C1 segment of cervical spinal cord (tissue), 14 donors: ENCODE measurements around the gene MAPK7.

Source experiments
- DNase-seq, 14 donors: peaks; one replicate each; lab custom pipeline; 2025; lab: John Stamatoyannopoulos, UW

Gene MAPK7

DNA sequence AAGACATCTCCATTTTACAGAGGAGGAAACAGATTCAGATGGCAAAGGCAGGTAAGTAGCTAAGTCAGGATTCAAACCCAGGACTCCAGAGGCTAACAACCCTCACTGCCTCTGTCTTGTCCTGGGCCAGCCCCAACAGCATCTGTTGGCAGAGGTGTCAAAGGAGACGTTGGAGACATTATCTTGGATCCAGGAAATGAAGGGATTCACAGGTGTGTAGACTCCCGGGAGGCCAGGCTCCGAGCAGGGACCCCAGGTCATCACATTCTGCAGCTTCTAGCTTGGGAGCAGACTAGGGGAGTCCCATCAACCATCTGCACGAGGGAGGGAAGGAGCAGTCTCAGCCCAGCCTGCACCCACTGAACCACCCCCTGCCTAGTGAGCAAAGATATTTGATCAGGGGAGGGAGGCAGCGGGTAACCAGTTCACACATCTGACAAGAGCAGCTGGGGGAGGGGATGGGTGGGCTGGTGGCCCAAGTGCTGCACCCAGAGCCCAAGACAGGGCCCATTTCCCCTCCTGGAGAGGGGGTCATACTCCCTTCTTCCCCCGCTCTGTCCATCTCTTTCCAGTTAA is 14.8 kb upstream of the MAPK7 start:
- no peak for DNase-seq

DNA sequence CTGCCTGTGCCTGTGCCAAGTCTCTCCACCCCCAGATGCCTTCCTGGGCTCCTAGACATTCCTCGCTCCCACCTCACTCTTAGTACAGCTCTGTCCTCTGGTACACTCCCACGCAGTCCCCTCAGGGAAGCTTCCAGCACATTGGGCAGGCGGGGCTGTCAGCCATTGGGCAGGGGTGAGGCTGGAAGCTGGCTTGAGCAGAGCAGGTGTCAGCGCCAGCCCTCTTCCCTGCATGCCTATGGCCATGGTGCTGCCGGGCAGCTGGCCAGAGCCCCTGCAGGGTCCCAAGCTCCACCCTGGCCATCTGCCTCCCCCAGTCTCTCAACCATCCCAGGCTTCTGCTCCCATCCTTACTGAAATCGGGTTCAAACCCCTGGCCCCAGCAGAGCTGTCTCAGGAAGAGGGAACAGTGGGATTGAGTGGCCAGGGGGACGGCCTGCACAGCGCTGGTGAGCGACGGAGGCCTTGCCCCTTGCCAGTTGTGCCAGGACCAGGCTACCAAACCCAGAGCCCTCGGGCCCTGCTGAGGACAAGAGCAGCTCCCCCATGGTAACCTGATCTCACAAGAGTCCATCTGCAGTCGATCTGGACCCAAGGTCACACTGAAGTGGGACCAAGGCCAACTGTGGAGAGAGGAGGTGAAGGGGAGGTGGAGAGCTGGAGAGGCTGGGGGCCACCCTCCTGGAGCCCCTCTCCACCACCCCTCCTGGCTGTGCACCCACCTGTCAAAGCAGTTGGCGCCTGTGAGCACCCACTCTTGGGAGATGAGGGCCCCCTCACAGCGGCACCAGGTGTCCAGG is 13.4 kb upstream of the MAPK7 start:
- DNase-seq: peak in 2 of 14 donors; percentile 31 to 91

DNA sequence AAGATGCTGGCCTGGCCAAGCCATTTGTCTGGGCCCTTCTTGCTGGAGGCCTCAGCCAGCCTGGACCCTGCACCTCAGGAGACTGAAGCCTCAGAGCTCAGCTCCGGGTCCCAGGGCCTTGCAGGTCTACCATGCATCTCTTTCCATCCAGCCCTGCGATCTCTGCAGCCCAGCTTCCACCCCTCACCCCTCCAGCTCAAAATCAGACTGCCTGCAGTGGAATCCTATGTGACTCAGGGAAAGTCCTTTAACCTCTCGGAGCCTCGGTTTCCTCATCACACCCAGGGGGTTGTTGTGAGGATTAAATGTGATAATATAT is 12.8 kb upstream of the MAPK7 start:
- no peak for DNase-seq

DNA sequence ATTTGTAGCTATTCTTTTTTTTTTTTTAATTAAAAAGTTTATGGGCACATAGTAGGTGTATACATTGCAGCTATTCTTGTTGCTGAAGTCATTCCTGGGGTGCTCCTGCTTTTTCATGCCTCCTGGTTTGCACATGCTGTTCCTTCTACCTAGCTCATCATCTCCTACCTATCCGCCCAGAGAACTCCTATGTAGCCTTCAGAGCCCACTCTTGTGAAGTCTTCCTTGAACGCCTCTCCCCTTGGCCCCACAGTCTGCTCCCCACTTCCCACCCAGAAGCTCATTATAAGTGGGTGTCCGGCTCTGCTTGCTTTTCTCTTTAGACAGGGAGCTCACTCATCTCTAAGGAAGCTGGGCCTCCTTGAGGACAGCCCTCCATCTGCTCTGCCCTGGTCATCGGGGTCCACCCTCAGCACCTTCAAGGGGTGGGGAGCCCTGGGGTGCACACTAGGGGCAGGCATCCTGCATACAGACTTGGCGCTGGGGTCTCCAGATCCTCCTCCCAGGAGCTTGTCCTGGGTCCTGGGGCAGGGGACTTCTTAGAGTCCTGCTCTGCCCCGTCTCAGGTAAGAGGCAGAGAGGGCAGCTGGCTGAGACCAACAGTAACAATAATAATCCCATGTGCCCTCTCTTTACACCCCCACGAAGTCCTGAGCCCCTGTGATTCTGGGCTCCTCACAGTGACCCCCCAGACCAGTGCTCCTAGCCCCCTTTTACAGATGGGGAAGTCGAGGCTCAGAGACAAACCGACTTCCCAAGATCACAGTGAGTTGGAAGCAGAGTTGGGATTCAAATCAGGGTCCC is 12.3 kb upstream of the MAPK7 start:
- no peak for DNase-seq

- DNase-seq: no peak
These were observed 11.7 kb upstream of the MAPK7 start for GRCh38 chr17:19366637-19366972.

DNA sequence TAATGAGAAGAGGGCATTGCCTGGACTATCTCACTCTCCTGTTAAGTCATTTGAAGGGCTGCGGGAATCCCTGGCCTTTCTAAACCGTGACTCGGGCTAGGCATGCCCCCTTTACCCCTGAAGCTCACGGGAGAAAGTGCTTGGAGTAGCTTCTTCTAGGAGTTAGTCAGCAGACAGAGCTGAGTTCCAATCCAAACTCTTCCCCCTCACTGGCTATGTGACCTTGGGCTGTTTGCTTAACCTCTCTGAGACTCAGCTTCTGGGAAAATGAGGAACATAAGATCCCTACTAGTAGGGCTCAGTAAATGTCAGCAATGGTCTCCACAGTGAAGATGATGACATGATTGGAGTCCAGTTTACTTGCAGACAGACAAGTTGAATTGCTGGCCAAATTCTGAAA is 10.1 kb upstream of the MAPK7 start:
- no peak for DNase-seq

GRCh38 chr17:19369107-19369778 is 9.1 kb upstream of the MAPK7 start:
- no peak for DNase-seq

DNA sequence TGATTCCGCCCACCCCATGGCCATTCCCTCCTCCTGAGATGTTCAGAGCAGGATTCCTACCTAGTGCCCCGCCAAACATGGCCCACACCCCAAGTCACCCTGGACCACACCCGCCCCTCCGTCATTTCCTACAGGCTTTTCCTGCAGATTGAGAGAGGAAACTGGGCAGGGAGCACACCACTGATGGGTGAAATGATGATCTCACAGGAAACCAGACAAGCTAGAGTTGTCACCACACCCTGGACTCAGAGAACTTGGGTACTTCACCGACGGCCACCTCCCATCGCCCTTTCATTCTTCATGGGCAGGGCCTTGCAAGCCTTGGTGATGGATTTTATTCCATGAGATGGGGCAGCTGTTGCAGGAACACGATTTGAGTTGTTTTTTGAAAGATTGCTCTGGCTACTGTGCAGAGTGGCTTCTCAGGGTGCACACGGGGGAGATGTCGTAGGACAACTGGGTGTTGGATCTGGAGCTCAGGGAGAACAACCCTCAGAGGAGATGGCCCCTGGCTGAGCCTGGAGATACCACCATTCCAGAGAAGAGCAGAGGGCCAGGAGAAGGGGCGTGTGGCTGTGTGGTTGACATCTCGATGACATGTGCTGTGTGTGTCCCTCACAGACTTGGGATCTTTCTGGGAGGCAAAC is 8.3 kb upstream of the MAPK7 start:
- DNase-seq: no peak

DNA sequence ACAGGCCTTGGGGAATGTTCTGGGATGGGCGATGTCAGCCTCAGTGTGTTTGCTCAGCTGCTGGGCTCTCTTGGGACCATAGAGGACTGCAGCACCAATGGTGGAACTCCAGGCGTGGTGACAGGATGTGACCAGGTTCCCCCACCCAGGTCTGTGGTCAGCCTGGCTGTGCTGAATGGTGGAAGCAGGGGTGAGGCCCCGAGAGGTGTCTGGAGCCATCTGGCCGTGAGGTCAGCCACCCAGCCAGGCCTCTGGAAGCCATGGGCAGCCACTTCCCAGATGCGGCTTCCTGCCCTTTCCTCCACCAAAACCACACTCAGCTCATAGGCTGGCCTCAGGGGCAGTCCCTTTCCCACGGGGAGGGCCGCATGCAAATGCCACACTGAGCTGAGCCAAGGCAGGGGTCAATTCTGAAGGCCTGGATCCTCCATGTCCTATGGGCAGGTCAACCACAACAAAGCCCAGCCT is 7.8 kb upstream of the MAPK7 start:
- no peak for DNase-seq

GRCh38 chr17:19371259-19372010 is 6.9 kb upstream of the MAPK7 start:
- DNase-seq: no peak

DNA sequence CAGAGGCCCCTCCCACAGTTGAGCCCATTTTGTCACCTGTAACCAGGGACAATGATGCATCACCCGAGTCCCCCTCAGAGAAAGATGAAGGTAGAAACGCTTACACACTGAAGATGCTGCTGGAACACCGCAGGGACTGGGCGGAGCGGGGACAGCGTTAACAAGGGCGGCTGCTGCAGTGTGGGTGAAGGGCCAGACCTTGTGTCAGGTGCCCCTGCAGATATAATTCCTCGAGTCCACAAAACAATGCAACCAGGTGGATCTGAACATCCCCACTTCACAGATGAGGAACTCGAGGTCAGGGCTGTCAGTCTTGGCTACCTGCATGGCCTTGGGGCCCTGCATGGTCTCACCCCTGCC is 6.3 kb upstream of the MAPK7 start:
- no peak for DNase-seq

GRCh38 chr17:19372439-19372838 is 5.9 kb upstream of the MAPK7 start:
- DNase-seq: no peak

DNA sequence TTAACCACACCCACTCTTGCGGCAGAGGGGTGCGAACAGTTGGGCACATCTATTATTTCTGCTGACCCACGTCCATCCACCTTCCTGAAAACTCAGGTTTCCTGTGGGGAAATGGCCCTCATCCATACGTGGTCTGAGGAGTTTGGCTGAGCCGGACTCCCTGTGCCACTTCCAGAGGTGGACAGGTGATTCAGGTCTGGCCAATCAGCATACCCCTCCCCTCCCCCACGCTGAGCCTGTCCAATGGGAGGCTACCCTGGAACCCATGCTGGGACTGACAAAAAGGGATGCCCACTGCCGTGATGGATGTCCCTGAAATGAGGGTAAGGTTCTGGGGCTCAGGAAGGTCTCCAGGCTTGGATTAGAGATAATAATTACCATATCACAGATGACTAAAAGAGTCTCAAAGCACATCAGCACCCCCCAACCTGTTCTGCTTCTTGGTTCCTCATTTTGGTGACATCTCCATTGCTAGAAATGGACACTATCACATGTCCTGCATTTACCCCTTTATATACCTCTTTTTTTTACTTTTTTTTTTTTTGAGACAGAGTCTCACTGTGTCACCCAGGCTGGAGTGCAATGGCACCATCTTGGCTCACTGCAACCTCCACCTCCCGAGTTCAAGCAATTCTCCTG is 5.3 kb upstream of the MAPK7 start:
- DNase-seq: no peak

DNA sequence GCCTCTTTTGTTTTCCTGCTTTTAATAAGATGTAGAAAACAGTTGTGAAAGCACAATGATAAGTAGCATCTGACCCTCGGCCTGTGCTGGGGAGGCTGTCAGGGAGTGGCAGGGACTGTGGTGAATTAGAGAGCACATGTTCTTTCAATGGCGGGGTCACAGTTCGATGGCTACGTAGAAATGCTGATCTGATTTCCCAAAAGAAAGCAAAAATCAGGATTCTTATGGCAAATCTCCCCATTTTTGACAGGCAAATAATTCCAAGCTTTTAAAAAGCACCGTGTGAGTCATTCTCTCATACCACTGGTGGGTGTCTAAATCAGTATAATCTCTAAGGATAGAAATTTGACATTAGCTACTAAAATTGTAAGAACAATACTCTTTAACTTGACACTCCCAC is 4.2 kb upstream of the MAPK7 start:
- DNase-seq: no peak

- DNase-seq: no peak
These were observed 2.6 kb upstream of the MAPK7 start for GRCh38 chr17:19375732-19376131.

GRCh38 chr17:19376811-19377210 is 1.5 kb upstream of the MAPK7 start:
- no peak for DNase-seq

DNA sequence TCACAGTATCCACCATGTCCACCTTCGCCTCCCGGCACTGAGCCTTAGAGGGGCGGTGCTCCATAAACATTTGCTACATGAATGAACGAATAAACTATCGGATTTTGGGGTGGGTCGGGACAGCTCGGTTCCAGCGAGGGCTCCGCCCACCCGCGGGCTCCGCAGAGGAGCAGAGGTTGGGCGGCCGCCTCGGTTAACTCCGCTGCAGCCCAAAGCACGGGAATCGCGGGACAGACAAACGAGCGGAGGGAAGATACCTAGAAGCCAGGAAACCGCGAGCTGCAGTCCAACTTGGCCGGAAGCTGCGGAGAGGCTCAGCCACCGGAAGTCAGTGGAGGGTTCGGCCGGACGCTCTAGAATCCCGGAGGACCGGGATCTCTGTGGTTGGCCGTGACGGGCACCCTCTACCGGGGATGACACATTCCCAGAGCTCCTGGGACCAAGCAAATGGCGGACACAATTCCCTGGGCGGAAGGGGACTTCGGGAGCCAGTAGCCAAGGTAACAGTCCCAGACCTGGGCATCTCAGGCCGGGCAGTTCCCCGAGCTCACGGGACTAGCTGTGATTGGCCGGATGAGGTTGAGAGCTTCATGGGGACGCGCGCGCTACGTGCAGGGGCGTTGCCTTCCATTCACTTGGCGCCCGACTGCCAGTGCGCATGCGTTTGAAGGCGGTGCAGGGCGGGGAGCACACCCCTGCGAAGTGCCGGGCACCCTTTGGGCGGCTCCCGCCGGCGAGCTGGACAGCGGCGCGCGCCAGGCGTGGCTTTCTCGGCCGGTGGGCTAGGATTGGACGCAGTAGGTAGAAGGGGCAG is 489 bp upstream of the MAPK7 start:
- peak; percentile 86 to 100 (median 99) for DNase-seq

DNA sequence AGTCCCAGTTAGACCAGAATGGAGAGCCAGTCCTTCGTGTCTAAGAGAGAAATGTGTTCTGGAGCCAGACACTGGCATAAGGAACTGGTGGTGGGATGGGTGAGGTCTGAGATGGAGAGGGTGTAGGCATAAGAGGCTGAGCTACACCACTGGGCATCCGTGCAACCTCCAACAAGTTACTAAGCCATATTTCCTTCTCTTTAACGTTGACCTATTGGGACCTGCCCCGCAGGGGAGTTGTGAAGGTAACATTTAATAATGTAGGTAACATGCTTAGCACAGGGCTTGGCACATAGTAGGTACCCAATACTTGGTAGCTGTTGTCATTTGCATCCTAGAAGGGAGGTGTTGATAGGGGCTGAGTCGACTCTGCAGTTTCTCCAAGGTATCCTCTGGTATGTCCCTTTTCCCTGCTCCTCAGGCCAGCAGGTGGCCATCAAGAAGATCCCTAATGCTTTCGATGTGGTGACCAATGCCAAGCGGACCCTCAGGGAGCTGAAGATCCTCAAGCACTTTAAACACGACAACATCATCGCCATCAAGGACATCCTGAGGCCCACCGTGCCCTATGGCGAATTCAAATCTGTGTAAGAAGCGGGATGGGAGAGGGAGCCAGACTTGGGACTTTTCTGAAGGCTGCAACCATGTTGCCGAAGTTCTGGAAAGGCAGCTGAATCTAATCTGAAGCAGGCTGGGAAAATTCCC is 1.2 kb downstream of the MAPK7 start:
- DNase-seq: no peak
